ENCODE measurements around the gene LGALS7B.
"Not testable (repeated sequence)": the region's sequence is repeated elsewhere in the genome, so short reads cannot be mapped to it uniquely, and the experiment has no call there.

LGALS7B gene

GRCh38 chr19:38821230-38821825 is 32.3 kb downstream of the LGALS7B start:
- DNase-seq (ENCODE audit: low spot score) = not testable (repeated sequence)

GRCh38 chr19:38825936-38826335 is 36.9 kb downstream of the LGALS7B start:
- DNase-seq (ENCODE audit: low spot score) = not testable (repeated sequence)

- DNase-seq (ENCODE audit: low spot score) = no peak
Observed at GRCh38 chr19:38826856-38827551, 38.0 kb downstream of the LGALS7B start.

DNA sequence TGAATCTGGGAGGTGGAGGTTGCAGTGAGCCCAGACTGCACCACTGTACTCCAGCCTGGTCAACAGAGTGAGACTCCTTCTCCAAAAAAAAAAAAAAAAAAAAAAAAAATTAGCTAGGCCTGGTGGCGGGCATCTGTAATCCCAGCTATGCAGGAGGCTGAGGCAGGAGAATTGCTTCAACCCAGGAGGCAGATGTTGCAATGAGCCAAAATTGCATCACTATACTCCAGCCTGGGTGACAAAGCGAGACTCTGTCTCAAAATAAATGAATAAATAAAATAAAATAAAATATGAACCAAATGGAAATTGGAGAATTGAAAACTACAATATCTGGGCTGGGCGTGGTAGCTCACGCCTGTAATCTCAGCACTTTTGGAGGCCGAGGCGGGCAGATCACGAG is 40.2 kb downstream of the LGALS7B start:
- not testable (repeated sequence) for DNase-seq (ENCODE audit: low spot score)

GRCh38 chr19:38830039-38830733 is 41.2 kb downstream of the LGALS7B start:
- no peak for DNase-seq (ENCODE audit: low spot score)

- no peak for DNase-seq (ENCODE audit: low spot score)
Observed at GRCh38 chr19:38831142-38831605, 42.2 kb downstream of the LGALS7B start.

DNA sequence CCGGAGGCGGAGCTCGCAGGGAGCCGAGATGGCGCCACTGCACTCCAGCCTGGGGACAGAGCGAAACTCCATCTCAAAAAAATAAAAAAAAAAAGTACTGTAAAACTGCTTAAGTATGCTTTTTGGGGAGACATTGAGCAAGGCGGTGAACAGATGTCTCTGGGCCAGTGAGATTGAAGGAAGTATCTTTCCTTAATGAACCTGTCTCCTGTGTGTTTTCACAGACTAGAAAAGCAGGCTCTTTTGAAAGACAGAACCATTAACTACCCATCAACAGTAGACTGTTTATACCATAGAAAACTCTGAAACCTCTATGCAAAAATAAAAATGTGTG is 44.1 kb downstream of the LGALS7B start:
- no peak for DNase-seq (ENCODE audit: low spot score)

- no peak for DNase-seq (ENCODE audit: low spot score)
Observed at GRCh38 chr19:38834104-38834490, 45.1 kb downstream of the LGALS7B start.

GRCh38 chr19:38834590-38834989 is 45.6 kb downstream of the LGALS7B start:
- DNase-seq (ENCODE audit: low spot score) = no peak

DNA sequence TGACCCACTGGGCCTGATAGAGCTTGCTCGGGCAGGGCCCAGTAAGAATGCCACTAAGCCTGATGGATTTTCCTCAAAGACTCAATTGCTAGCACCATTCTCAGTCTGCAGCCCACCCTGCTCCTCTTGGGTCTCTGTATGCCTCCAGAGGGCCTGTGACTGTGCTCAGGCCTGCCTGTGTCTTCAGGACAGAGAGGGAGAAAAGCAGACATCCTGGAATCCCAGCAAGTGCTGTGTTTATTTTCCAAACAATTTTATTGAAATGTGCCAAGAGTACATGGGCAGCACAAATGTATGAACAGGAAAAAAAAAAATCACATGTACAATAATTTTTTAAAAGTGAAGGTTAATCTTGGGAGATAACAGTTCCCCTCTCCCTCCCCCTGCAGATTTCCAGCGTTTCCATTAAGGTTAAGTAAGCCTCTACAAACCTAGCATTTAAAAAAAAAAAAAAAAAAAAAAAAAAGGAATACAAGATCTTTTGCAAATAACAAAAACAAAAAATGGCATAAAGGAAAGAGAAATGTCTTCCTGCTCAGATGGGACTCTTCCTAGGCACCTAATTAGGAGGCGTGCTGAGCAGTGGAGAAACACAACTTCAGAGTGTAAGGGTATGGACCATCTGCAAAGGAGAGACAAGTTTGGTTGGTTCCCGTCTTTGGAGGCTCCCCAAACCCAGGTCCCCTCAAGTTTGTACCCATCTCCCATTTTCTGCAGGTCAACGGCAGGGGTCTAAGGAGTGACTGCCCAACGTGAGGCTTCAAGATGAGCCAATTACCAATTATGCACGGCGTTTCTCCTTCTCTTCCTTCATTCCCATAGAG is 47.4 kb downstream of the LGALS7B start:
- DNase-seq (ENCODE audit: low spot score) = no peak

- no peak for DNase-seq (ENCODE audit: low spot score)
Observed at GRCh38 chr19:38836983-38837626, 48.1 kb downstream of the LGALS7B start.

DNA sequence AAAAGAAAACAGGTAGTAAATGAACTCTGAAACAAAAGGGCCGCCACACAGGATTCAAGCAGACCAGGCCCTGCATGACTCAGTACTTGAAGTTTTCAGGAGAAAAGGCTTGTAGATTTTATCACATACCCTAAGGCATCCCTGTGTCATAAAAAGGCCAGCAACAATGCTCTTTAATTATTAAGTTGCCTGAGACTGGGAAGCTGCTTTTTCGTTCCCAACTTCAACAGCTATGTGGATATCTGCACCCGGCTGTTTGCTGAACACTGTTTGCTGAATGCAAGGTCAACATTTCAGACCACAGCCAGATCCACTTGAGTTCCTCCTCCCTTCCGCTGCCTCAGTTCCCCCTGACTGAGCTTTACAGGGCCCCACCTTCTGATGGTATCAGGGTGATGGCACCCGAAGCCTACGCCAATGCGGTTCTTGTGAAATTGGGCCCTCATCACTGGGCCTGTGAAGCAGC is 48.7 kb downstream of the LGALS7B start:
- no peak for DNase-seq (ENCODE audit: low spot score)

DNA sequence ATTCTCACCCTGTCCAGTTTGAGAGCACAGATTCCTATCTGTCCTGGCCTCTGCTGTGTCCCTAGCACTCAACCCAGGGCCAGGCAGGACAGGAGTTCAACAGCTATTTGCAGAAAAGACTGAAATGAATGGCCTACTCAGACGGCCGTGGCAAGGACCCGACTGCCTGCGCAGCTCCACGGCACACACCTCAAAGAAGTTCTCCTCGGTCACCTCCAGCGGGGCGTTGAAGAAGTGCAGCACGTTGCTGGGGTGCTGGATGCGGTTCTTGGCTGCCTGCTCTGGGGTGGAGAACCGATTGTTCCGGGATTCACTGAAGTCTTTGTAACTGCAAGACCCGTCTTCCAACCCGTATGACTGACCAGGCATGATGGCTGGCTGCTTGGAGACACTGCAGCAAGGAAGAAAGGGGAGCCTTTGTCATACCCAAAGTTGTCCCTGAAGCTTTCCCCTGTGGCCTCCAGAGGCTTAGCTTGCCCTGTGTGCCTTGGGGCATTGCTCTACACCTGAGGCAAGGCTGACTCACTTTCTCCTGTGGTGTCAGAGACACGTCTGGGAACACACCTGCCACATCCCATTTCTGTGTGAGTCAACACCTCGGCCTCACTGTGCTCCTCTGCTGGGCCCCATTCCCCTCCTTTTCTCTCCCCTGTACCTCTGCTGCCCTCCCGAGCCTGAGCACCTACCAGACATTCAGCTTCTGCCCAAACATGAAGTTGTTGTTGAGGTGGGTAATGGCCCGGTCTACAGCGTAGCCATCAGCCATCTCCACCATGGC is 49.4 kb downstream of the LGALS7B start:
- DNase-seq (ENCODE audit: low spot score) = no peak

GRCh38 chr19:38838986-38839761 is 50.2 kb downstream of the LGALS7B start:
- DNase-seq (ENCODE audit: low spot score) = no peak

DNA sequence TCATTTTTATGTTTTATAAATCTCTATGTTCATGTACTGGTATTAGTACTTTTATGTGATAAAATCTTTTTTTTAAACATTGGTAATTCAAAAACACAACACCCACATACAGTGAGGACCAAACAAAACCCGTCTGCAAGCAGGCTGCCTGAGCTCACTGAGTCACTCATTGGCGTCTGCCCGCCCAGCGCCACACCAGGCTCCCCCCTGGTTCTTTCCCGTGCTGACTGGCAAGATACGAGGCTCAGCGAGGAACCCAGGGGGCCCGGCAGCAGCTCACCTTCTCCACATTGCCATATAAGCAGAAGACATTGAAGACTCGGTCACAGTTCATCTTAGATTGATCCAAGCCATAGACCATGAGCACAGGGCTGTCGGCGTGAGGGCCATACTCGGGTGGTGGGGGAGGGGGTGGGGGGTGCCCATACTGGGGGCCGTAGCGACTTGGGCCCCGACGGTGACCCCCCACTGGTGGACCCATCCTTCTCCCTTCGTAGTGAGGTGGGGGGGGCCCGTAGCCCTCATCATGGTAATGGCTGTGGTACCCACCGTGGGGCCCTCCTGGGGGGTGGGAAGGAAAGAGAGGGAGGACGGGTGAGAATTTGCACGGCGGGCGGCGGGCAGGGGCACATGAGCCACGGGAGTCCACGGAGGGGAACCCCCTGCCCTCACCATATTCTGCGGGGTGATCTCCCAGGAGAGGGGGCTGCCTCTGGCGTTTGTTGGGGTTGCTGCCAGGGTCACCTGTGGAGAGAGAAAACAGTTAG is 51.0 kb downstream of the LGALS7B start:
- DNase-seq (ENCODE audit: low spot score) = no peak

GRCh38 chr19:38840583-38840968 is 51.6 kb downstream of the LGALS7B start:
- no peak for DNase-seq (ENCODE audit: low spot score)

Data from left forelimb (tissue), 1 donor.